NCI-H1105 treated with DMSO at 0.1 percent for 48 hours (cell line): Measurements from ENCODE around the gene CPEB4.

Source experiments
- DNase-seq: peaks from one replicate; lab custom pipeline; 2025; lab: John Stamatoyannopoulos, UW

Gene CPEB4

DNA sequence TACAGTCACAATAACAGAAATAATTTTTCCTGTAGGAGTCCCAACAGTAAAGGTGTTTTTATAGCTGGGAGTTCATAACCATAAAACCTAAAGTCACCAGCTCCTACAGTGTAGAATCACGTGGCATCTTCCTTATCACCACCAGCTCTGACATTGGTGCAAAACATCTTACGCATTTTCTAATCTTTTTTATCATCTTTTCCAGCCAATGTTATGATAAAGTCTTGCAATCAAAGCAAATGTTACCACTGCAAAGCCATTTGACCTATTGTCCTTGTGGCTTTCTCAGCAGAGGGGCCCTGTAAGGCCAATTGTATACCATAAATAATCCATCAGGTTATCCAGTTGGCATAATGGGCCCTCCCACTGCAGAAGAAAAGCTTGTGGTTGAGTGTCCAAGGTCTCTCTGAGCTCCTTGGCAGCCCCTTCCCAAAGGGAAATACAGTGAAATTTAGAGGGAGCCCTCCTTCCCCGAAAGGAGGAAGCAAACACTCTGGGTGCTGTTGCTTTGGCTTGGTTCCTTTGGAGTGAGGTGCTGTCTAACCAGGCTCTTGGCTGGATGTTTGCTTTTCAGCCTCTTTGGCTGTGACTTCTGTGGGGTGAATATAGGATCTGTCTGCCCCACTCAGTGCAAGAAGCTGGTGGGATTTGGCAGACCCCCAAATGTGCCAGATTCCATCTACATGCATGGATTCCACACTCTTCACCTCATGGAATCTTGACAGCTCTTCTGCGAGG lies 29.3 kb upstream of the CPEB4 start:
- DNase-seq, result no peak

- DNase-seq, result no peak
Observed at GRCh38 chr5:173859408-173860159, 28.6 kb upstream of the CPEB4 start.

GRCh38 chr5:173862047-173862477 lies 26.1 kb upstream of the CPEB4 start:
- no peak for DNase-seq

DNA sequence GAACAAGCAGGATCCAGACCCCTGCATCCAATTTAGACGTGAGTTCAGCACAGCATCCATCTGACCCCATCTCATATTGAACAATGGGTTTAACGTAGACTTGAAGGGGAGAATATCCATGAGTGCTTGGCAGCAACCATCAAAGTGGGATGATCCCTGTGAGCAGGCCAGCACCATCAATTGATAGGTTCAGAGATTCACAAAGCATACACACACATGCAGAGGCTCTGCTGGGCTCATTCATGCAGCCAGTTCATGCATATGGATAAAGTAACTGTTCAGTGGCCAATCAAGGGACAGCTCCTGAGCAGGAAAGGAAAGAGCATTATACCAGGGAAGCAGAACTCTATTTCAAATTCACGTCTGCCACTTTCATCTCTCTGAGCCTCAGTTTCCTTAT lies 24.8 kb upstream of the CPEB4 start:
- no peak for DNase-seq

- DNase-seq, result no peak
Observed at GRCh38 chr5:173864126-173865050, 23.8 kb upstream of the CPEB4 start.

- DNase-seq, result no peak
Observed at GRCh38 chr5:173866243-173866857, 21.8 kb upstream of the CPEB4 start.

GRCh38 chr5:173866858-173867679 lies 21.1 kb upstream of the CPEB4 start:
- DNase-seq, result no peak

DNA sequence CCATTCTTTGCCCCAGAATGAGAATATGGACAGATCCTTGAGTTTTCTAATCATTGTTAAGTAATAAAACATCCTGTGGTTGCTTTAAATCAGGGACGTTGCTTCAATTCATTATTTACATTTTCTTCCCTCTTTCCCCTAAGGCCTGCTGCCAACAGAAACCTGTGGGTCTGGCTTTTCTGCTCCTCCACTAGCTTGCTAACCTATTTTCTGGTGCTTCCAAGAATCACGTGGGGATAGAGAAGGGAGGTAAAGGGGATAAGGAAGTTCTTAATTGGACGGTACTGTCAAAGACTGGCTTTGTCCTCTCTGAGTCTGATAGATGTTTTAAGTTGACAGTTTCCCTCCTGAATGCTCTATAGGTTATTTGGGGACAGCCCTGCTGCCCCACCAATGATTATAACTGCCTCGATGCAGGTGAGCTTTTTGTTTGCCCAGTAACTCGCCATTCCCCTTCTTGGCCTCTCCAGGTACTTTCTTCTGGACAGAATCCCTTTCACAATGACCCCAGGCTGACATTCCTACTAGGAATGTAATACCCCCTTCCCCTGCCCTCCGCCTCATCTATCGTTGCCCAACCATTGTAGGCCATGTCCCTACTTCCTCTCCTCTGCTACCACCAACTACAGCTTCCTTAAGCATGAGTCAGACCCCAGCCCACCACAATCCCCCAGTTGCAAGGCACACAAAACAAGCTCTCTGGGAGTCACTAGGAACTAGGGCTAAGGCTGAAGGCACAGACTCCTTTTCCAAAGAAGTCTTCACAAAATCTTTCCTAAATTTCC lies 19.9 kb upstream of the CPEB4 start:
- DNase-seq, result no peak

DNA sequence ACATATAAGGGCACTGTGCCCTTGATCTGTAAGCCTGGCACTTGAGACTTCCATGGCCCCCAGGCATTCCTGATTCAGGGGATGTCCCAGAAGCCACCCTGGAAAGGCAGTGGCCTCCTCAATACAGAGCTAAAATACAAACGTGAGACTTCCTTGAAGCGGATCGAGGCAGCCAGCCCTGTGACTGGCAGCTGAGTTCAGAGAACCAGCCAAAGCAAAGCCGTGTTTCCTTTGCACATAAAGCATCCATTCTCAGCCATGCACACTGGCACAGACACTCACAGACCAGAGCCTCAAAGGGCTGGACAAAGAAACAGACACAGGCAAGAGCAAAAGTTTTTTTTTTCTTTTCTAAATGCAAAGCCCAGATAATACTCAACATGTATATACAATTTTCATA lies 18.8 kb upstream of the CPEB4 start:
- DNase-seq, result no peak

- no peak for DNase-seq
Observed at GRCh38 chr5:173872957-173873305, 15.2 kb upstream of the CPEB4 start.

- no peak for DNase-seq
Observed at GRCh38 chr5:173873306-173873922, 14.7 kb upstream of the CPEB4 start.

- DNase-seq, result no peak
Observed at GRCh38 chr5:173875189-173875588, 13.0 kb upstream of the CPEB4 start.

- no peak for DNase-seq
Observed at GRCh38 chr5:173878224-173878967, 9.8 kb upstream of the CPEB4 start.

GRCh38 chr5:173880306-173880985 lies 7.7 kb upstream of the CPEB4 start:
- DNase-seq, result no peak

GRCh38 chr5:173881811-173882575 lies 6.2 kb upstream of the CPEB4 start:
- DNase-seq, result no peak

DNA sequence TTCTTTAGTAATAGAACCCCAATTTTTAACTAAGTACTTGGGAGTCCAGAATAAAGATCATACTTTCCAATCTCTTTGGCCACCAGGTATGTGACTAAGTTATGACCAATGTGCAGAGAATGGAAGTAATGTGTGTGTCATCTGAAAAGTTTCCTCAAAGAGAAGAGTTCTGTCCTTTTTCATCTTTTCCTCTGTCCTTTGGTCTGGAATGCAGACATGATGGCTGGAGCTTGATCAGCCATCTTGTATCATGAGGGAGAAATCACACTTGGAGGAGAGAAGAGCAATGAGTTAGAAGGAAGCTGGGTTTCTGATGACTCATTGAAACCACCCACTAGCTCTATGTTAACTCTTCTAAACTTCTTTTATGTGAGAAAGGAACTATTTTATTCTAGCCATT lies 5.5 kb upstream of the CPEB4 start:
- DNase-seq, result no peak

GRCh38 chr5:173883347-173883924 lies 4.7 kb upstream of the CPEB4 start:
- no peak for DNase-seq
